ENCODE measurements around the gene SEC61A2.
"Not testable (repeated sequence)": the region's sequence is repeated elsewhere in the genome, so short reads cannot be mapped to it uniquely, and the experiment has no call there.

Gene SEC61A2

DNA sequence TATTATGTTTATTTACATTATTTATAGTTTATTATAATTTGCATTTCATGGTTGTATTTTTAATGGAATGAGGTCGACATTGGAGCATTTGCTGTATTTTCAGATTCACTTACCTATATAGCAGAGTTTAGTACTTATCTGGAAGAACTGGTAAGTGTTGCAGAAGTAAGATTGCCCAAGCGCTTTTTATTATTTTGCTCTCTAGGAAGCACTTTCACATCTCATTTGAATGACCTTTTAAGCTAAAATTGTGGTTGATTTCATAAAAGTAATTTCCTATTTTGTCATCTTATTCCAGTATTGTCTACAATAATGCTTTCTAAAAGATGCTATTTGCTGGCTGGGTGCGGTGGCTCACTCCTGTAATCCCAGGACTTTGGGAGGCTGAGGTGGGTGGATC is 28.6 kb downstream of the SEC61A2 start:
- no peak for DNase-seq (ENCODE audit: low read depth in 2 of 3, low spot score in 1 of 3)

DNA sequence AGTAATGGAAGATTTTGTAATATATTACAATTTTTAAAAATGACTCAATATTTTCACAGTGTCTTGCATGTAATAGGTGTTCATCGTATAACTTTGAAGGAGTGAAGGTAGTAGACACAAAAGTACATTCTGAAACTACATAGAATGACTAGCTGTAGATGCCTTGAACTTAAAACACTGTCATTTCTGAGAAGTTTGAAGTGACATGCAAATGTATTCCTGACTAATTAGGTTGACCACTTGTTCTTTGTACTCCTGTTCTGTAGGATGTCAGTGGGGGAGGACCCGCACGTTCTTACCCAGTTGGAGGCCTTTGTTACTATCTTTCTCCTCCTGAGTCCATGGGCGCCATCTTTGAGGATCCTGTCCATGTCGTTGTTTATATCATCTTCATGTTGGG is 31.2 kb downstream of the SEC61A2 start:
- no peak for DNase-seq (ENCODE audit: low read depth in 2 of 3, low spot score in 1 of 3)

DNA sequence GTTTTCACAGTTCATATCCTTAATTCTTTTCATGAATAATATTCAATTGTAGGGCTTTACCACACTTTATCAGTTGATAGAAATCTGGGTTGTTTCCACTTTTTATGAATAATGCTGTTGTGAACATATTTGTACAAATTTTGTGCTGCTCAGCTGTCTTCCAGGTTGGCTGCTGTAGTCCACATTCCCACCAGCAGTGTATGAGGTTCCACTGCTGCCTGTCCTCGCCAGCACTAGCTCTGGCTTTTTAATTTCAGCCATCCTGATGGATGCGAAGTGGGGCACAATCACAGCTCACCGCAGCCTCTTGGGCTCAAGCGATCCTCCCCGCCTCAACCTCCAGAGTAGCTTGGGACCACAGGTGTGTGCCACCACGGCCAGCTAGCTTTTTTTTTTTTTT is 33.5 kb downstream of the SEC61A2 start:
- no peak for DNase-seq (ENCODE audit: low read depth in 2 of 3, low spot score in 1 of 3)

DNA sequence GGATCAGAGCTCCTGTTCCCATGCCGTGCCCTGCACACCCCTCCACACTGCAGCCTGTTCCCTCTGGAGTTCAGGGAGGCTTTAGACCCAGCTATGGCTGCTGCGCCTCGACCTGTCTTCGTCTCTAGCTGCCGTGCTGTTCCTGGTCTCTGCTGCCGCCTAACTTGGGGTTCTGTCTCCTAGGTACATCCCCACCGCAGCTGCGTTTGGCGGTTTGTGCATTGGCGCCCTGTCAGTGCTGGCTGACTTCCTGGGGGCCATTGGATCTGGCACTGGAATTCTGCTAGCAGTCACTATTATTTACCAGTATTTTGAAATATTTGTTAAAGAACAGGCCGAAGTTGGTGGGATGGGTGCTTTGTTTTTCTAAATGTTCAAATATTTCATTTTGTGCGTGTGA is 34.6 kb downstream of the SEC61A2 start:
- no peak for DNase-seq (ENCODE audit: low read depth in 2 of 3, low spot score in 1 of 3)

DNA sequence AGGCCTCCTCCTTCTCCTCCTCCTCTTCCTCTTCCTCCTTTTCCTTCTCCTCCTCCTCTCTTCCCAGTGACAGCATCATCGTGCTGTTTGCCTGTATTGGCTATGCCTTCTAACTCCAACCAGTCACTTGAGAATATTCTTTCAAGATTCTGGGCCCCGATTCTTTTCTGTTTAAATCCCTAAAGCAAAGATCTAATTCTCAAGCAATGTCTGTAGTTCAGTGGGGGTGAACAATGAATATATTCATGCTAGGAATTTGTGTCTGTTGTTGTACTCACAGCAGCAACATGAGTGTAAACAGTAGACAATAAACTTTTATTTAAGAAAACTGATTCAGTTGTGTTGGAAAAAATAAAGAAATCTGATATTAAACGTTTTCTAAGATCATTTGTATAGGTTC is 35.6 kb downstream of the SEC61A2 start:
- no peak for DNase-seq (ENCODE audit: low read depth in 2 of 3, low spot score in 1 of 3)

DNA sequence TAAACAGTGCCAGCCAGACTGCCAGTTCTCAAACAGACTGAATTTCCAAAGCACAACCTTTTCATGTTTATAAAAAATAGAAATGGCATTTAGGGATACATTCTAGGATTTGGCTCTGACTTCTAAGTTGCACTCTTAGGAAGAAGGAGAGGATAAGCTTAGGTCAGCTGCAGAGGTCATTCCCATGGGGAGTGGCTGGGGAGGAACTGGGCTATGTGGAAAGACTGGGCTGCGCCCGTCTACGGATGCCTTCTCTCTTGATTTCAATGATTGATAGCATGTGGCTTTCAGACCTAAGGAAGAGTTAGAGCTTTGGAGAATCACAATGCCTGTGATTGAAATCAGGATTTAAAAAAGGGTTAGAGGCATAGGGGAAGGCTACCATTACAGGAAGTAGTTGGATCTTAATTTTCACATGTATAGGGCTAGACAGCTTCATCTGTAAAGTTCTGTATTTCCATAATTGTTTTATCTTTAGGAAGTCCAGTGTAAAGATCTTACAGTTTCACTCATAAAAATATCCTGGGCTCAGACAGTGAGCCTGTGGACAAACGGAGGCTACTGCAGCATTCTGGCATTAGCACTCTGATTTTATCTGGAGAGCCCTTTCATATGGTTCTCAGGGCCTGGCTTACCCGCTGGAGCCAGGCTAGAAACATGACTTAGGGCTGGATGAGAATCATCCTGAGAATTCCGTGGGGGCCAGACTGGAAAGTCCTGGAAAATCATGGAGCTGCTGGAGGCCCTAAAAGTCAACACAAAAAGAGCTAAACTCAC is 36.7 kb downstream of the SEC61A2 start:
- no peak for DNase-seq (ENCODE audit: low read depth in 2 of 3, low spot score in 1 of 3)

DNA sequence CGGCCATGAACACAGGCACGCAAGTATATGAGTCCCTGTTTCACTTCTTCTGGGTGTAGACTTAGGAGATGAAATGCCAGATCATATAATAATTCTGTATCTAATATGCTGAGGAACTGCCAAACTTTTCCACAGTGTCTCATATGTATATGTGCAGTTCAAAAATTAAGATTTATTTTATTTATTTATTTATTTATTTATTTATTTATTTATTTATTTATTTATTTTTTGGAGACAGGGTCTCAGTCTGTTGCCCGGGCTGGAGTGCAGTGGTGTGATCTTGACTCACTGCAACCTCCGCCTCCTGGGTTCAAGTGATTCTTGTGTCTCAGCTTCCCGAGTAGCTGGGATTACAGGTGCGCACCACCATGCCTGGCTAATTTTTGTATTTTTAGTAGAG is 42.0 kb downstream of the SEC61A2 start:
- not testable (repeated sequence) for DNase-seq (ENCODE audit: low read depth in 2 of 3, low spot score in 1 of 3)

DNA sequence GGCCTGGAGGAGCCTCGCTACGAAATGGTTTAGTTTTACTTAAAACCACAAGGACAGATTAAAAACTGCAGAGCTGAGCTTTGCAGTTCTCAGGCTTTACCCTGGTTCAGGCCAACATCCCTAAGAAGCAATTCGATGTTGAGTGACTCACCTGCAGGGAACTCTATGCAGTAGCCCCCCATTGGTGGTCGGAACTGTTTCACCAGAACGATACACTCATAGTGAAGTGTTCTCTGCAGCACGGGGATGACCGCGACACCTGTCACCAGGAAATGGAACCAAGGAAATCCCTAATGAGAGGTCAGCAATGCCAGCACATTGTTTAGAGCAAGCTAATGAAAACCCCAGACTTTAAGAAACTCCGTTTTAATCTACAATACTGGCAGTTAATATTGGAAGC is 48.2 kb downstream of the SEC61A2 start:
- DNase-seq (ENCODE audit: low read depth in 2 of 3, low spot score in 1 of 3): no peak

DNA sequence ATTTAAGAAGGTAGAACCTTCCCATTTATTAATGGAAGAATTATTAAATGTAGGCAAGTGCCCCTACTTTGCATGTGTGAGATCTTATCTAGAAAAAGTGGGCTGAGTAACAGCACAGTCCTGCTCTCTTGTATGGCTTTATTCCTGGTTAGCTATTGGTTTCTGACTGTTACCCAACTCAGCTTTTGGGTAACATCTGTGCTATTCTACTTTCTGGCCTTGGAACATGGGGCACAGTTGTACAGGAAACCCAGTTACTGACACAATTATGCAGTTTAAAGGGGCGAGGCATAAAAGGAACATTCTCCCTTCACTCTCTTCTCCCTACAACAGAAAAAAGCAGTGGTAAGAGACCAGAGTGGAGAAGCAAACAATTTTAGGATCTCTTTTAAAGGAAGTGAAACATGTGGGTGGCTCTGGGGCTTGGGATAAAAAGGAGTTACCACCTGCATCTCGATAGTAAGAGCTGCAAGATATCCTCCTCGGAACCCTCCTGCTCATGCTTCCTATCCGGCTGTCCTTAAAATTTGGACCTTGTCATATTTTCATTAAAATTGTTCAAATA is 50.2 kb downstream of the SEC61A2 start:
- no peak for DNase-seq (ENCODE audit: low read depth in 2 of 3, low spot score in 1 of 3)

DNA sequence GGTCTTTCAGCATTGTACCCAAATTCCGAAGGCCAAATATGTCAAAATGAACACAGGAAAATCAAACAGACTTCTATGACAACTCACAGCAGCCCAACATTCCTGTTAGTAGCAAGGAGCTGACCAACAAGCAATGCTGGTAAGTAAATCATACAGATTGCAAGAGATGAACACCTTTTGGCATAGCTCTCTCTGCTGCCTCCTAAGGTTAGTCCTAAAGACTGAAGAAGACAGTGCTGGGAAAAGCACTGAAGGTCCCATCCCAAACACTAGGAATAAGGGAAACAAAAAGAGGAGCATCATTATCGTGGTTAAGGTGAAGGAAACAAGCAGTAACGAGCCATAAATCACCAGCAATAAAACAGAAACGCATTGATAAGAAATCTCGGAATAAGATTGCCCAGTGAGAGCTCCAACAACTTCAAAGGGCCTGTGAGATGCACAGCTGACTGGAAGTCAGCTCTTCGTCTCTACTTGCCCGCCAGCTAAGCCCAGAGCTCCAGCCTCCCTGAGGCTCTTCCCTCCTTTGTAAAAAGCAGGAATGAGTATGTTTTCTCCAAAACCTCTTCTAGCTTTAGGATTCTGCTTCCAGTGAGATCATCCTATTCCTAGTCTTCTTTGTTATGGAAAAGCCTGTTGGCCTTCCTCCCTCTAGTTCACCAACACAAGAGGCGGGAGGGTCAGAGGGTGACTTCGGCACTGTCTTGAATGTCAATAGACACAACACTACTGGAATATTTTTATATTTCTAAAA is 50.9 kb downstream of the SEC61A2 start:
- no peak for DNase-seq (ENCODE audit: low read depth in 2 of 3, low spot score in 1 of 3)

DNA sequence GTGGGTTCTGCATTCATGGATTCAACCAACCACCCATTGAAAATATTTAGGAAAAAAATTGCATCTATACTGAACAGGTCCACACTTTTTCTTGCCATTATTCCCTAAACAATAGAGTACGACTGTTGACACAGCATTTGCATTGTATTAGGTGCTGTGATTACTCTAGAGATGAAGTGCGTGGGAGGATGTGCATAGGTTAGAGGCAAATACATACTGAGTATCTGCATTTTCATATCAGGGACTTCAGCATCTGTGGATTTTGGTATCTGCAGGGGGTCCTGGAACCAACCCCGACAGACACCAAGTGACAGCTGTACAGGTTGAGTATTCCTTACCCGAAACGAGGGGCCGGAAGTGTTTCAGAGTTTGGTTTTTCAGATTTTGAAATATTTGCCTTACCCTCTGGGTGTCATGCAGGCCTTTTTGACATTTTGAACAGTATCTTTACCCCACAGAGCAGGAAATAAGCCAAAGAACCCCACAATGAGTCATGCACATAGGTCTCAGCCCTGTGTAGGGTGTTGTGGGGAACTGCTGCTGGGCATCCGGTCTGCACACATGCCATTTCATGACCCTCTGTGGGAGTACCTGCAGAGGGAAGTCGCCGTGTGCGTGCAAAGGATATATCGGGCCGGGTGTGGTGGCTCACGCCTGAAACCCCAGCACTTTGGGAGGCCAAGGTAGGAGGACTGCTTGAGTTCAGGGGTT is 51.7 kb downstream of the SEC61A2 start:
- DNase-seq (ENCODE audit: low read depth in 2 of 3, low spot score in 1 of 3): peak; percentile 44 to 53 (median 50)

DNA sequence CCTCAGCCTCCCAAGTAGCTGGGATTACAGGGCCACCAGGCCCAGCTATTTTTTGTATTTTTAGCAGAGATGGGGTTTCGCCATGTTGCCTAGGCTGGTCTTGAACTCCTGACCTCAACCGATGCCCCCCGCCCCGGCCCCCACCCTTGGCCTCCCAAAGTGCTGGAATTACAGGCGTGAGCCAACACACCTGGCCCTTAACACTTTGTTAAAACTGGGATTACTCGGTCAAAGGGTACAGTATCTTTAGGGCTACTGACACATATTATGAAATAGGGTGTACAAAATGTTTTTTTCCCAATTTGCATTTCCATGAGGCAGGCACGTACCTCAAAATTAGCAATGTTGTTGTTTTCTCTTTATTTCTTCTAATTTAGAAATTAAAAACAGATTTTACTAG is 54.7 kb downstream of the SEC61A2 start:
- DNase-seq (ENCODE audit: low read depth in 2 of 3, low spot score in 1 of 3): no peak

DNA sequence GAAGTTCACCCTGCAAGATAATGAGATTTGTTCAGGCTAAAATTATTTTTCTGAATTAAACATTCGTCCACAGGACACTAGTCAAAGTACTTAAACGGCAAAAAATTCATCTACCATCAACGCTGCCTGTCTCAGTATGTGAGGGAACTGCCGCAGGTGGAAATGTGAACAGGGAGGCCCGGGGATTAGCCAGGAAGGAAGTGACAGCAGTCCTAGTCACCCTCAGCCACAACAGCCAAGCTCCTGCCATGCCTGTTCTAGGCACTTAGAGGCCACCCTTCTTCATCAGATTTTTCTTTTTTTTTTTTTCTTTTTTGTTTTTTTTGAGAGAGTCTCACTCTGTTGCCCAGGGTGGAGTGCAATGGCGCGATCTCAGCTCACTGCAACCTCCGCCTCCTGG is 56.8 kb downstream of the SEC61A2 start:
- no peak for DNase-seq (ENCODE audit: low read depth in 2 of 3, low spot score in 1 of 3)

DNA sequence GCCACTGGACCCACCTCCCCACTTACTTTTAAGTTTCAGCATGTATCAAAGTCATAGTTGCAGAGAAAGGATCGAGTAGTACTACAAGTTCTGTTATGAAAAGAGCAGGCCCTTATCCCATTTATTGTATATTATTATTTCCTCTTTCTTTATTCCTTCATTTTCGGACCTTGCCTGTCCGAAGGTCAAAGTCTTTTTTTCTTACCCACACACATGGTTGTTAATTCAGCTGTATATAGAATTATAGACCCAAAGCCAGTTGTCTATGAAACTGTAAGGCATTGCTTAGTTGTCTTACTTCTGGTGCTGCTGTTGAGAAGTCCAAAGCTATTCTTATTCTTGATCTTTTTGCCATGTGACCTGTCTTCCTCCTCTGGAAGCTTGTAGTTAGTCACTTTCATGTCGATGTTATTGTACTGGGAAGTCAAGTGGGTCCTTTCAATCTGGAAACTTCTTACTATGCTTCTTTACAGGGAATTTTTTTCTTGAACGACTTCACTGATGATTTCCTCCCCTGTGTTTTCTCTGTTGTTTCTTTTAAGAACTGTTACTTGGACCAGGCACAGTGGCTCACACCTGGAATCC is 57.9 kb downstream of the SEC61A2 start:
- DNase-seq (ENCODE audit: low read depth in 2 of 3, low spot score in 1 of 3): no peak

DNA sequence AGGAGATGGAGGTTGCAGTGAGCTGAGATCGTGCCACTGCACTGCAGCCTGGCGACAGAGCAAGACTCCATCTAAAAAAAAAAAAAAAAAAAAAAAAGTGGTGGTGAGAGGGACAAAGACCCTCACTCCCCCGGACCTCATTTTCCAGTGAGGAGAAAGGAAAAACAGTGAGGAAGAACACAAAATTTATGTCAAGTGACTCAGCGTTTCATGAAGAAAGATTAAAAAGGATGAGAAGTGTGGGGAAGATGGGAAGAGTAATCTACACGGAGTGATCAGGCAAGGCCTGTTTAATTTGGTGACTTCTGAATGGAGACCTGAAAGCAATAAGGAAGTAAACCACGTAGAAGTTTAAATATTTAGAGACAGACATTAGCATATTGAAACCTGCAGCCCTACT is 59.2 kb downstream of the SEC61A2 start:
- DNase-seq (ENCODE audit: low read depth in 2 of 3, low spot score in 1 of 3): no peak

DNA sequence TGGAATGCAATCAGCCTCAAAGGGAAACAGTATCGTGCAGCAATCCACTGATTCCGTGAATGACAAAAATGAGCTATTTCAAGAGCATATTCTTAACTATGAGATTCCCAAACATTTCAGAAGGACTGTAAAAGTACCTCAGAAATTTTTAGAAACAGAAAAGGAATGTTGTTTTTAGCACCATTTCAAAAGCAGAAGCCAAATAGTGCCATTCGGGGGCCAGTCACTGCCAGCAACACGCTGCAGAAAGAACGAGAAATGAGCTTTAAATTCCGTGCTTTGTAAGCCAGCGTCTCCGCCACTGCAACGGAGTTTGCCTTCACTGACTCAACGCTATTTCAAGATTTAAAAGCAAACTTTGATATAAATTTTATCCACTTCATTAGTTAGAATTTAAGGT is 59.9 kb downstream of the SEC61A2 start:
- no peak for DNase-seq (ENCODE audit: low read depth in 2 of 3, low spot score in 1 of 3)

DNA sequence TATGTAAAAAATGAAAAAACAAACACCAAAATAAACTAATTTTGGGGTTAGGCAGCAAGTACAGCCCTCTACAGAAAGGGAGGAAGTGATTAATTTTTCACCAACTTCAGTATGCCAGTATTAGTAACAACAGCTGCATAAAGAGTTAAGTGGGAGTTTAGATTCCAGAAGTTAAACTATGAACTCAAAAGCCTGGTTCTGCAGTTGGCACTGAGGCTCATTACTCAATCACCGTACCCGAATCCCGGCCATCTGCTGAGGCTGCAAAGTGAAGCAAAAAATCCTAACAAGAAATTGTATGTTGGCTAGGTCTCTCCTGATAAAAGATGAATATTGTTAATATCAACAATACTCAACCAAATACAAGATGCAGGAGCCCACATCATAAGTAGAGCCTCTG is 62.2 kb downstream of the SEC61A2 start:
- no peak for DNase-seq (ENCODE audit: low read depth in 2 of 3, low spot score in 1 of 3)

DNA sequence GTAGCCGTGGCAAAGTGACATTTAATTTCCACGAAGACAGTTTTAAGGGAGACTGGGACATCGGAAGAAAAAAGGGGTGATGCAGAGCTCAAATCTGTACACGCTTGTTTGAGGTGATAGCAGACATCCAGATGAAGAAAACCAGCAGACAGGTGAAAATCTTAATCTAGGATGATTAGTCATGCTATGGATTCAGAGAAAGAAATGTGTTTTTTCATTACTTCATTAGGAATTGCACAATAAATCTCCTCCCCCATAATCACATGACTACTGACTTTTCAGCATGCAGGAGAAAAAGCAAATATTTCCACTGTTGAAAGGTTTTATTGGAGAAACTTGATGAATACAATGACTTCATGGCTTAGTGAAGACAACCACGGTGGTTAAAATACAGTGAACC is 63.7 kb downstream of the SEC61A2 start:
- no peak for DNase-seq (ENCODE audit: low read depth in 2 of 3, low spot score in 1 of 3)

DNA sequence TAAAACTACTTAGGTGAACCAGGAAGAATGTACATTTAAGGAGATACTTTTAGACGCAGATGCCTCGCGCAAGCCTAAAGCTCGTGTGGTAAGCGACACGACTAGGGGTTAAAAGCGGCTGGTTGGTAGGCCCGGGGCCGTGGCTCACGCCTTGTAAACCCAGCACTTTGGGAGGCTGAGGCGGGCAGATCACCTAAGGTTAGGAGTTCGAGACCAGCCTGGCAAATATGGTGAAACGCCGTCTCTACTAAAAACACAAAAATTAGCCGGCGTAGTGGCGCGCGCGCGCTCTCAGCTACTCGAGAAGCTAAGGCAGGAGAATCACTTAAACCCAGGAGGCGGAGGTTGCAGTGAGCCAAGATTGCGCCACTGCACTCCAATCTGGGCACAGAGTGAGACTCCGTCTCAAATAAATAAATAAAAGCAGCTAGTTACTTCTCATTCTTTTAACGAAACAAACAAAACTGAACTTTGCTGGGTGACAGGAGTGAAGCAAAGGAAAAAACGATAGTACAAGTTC is 65.3 kb downstream of the SEC61A2 start:
- DNase-seq (ENCODE audit: low read depth in 2 of 3, low spot score in 1 of 3): peak in 1 of 3 donors; percentile 21

DNA sequence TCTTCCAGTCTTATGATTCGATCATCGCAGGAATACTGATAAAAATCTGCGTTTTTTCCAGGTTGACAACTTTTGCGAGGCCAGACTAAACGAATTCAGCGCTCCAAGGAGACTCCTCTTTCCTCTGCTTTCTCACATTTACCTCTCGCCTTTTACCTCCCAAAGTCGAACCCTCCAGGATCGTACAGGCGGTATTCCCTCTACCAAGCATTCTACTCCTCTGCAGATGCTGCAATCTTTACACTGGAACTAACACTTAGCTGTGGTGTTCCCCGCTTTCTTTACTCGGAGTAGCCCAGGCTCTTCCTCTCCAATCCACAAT is 65.8 kb downstream of the SEC61A2 start:
- no peak for DNase-seq (ENCODE audit: low read depth in 2 of 3, low spot score in 1 of 3)
